GM12875 (cell line): ENCODE results near the gene CTDP1.

Experiments used
- H3K4me3 ChIP-seq: one replicate; pipeline ENCODE4 v1.5.1; 2011; ENCODE audit warnings: low read depth, low read length, control low read depth
- CTCF ChIP-seq: IDR thresholded peaks from 2 replicates; pipeline ENCODE4 v1.5.1; 2011; ENCODE audit warnings: low read depth, mild to moderate bottlenecking, control low read depth, inconsistent platforms, low read length, moderate library complexity, borderline replicate concordance; ENCODE audit not compliant: insufficient read depth

CTDP1 gene

GRCh38 chr18:79712206-79712857, 32.7 kb downstream of the CTDP1 start:
- no peak for TF ChIP-seq CTCF

GRCh38 chr18:79713341-79713740, 33.7 kb downstream of the CTDP1 start:
- TF ChIP-seq CTCF, result no peak
- H3K4me3 ChIP-seq, result no peak overlapping the region

More at GRCh38 chr18:79712206-79712857, 32.7 kb downstream of the CTDP1 start:
- no peak overlapping the region for H3K4me3 ChIP-seq

GRCh38 chr18:79714531-79715240, 35.1 kb downstream of the CTDP1 start:
- no peak for TF ChIP-seq CTCF
- no peak overlapping the region for H3K4me3 ChIP-seq

GRCh38 chr18:79715280-79715679, 35.7 kb downstream of the CTDP1 start:
- no peak overlapping the region for H3K4me3 ChIP-seq
- no peak for TF ChIP-seq CTCF

GRCh38 chr18:79717059-79717458, 37.5 kb downstream of the CTDP1 start:
- no peak for TF ChIP-seq CTCF
- no peak overlapping the region for H3K4me3 ChIP-seq

- TF ChIP-seq CTCF, result no peak
- no peak overlapping the region for H3K4me3 ChIP-seq
Observed at GRCh38 chr18:79717555-79718074, 38.0 kb downstream of the CTDP1 start.

- no peak for TF ChIP-seq CTCF
Observed at GRCh38 chr18:79718126-79718525, 38.5 kb downstream of the CTDP1 start.

More at GRCh38 chr18:79718126-79718525, 38.5 kb downstream of the CTDP1 start:
- H3K4me3 ChIP-seq, result no peak overlapping the region
